ENCODE measurements around the gene SH3BP5.

SH3BP5 gene

DNA sequence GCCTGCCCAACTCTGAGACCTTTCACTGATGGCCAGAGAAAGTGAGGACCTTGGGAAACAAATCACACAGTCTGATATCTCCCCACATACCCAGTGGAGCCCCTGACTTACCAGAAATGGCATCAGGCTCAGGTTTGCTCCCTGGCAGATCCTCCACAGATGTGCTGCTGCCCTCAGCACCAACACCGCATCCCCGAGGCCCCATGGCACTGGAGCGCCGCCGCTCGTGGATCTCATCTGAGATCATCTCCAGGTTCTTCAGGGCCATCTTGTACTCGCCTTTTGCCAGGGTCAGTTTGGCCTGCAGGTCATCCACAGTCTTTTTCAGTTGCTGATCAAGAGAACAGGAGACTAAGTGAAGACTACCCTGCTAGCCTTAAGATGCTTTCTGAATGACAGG is 73.7 kb downstream of the SH3BP5 start:
- in situ Hi-C loops (cut with MboI; ENCODE audit: low sequenced_read_pairs, unreplicated experiment): no loop called here
- TF ChIP-seq, protein P1, sequence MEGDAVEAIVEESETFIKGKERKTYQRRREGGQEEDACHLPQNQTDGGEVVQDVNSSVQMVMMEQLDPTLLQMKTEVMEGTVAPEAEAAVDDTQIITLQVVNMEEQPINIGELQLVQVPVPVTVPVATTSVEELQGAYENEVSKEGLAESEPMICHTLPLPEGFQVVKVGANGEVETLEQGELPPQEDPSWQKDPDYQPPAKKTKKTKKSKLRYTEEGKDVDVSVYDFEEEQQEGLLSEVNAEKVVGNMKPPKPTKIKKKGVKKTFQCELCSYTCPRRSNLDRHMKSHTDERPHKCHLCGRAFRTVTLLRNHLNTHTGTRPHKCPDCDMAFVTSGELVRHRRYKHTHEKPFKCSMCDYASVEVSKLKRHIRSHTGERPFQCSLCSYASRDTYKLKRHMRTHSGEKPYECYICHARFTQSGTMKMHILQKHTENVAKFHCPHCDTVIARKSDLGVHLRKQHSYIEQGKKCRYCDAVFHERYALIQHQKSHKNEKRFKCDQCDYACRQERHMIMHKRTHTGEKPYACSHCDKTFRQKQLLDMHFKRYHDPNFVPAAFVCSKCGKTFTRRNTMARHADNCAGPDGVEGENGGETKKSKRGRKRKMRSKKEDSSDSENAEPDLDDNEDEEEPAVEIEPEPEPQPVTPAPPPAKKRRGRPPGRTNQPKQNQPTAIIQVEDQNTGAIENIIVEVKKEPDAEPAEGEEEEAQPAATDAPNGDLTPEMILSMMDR (IDR thresholded peaks at IDR 0.05; ENCODE audit: borderline replicate concordance, control extremely low read depth, extremely low read depth, insufficient read depth, missing control alignments): no peak
- DNase-seq (ENCODE audit: low spot score): no peak

DNA sequence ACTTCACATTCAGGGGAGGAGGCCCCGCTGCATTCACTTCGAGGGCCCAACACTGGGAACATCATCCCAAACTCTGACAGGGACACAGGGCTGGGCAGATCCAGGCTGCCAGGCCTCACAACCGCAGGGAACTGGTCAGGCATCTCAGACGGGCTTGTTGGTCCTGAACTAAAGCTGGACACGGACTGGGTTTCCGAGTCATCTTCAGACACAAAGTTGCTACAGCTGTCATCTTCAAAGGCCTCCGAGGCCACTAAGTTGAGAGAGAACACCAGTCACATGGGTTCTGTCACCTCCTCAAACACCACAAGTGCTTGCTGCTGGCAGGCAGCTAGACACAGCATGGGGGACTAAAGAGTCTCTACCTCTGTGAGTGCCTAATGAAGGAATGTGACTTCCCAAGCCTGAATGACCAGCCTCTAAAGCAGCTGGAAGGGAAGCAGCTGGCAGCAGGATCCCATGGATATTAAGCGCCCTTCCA is 75.5 kb downstream of the SH3BP5 start:
- TF ChIP-seq, protein P1 (IDR thresholded peaks at IDR 0.05; ENCODE audit: borderline replicate concordance, control extremely low read depth, extremely low read depth, insufficient read depth, missing control alignments): no peak
- DNase-seq (ENCODE audit: low spot score): no peak
- in situ Hi-C loops (cut with MboI; ENCODE audit: low sequenced_read_pairs, unreplicated experiment): no loop called here

DNA sequence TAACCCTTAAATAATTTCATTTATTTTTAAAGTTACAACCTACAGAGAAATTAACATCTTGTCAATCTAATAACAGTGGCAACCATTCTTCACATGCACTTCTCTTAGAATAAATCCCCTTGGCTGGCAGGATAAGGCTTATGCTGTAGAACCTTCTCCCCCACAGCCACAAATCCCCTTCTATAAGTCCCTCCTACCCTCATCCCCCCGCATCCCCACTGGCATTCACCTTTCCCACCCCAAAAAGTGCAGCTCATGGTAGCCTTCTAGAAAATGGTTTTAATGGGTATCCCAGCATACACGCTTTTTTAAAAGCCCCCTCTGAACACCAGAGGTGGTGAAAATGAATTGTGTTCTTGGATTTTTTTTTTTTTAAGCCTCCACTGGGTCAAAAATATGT is 77.2 kb downstream of the SH3BP5 start:
- no peak for DNase-seq (ENCODE audit: low spot score)
- in situ Hi-C loops (cut with MboI; ENCODE audit: low sequenced_read_pairs, unreplicated experiment): no loop called here
- TF ChIP-seq, protein P1 (IDR thresholded peaks at IDR 0.05; ENCODE audit: borderline replicate concordance, control extremely low read depth, extremely low read depth, insufficient read depth, missing control alignments): no peak

DNA sequence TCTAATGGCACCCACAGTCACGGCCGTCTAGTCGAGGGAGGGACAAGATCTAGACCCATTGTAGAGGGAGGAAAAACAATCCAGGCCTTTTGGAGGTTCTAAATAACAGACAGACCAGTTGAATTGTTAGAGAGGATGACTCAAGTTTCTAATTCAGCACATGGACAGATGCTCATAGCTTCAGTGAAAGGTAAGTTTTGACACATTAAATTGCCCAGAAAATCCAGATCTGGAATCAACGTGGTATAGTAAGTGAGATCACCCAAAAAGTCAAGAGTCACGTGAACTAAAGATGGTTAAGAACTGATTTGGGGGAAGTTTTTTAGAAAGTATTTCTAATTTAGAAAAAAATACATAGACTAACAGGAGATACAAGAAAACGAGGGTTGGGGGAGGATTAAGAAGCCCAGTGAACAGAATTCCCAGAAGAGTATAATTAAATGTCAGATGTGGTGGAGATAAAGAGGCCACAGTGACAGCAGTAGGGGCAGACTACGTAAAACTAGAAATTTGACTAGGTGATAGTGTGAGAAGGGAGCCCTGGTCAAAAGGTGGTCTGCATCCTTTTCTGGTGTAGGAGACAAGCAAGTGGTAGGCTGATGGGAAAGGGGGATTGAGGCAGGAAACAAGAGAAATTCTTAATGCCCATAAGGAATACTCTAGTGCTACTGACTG is 79.2 kb downstream of the SH3BP5 start:
- TF ChIP-seq, protein P1 (IDR thresholded peaks at IDR 0.05; ENCODE audit: borderline replicate concordance, control extremely low read depth, extremely low read depth, insufficient read depth, missing control alignments): no peak
- no peak for DNase-seq (ENCODE audit: low spot score)
- in situ Hi-C loops (cut with MboI; ENCODE audit: low sequenced_read_pairs, unreplicated experiment): no loop called here

DNA sequence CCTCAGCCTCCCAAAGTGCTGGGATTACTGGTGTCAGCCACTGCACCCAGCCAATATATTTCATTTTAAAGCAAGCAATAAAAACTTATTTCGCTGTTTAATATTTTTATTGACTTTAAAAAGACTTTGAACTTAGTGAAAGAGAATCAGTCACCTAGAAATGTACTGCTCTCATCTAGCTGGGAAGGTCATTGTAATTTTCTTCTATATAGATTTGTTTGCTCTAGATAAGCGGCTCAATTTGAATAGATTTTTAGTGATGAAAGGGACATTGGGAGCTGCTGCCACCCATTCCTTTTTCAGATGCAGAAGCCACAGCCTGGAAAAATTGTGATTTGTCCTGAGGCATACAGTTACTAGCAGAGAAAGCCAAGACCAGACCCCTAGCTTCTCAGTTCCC is 86.2 kb downstream of the SH3BP5 start:
- in situ Hi-C loops (cut with MboI; ENCODE audit: low sequenced_read_pairs, unreplicated experiment): no loop called here
- DNase-seq (ENCODE audit: low spot score): no peak
- TF ChIP-seq, protein P1 (IDR thresholded peaks at IDR 0.05; ENCODE audit: borderline replicate concordance, control extremely low read depth, extremely low read depth, insufficient read depth, missing control alignments): no peak

DNA sequence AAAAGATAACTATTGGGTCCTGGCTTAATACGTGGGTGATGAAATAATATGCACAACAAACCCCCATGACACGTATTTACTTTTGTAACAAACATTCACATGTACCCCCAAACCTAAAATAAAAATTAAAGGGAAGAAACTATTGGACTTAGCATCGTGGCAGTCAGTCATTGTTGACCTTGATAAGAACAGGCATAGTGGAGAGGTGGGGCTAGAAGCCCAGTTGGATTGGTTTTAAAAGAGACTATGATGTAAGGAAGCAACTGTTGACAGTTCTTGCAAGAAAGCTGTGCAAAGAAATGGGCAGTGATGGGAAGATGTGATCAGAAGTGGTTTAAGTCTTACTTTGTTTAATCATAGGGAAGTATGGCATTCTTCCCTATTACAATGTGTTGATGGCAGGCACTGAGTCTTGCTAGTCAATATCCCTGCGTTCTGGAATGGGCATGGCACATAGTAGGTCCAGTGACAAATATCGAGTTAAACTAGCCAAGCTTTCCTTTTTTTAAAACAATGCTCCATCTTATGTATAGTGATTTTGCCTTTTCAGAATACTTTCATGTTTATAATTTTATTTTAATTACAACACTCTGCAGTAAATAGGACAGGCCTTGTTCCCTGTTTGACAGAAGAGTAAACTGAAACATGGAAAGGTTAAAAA is 88.4 kb downstream of the SH3BP5 start:
- TF ChIP-seq, protein P1 (IDR thresholded peaks at IDR 0.05; ENCODE audit: borderline replicate concordance, control extremely low read depth, extremely low read depth, insufficient read depth, missing control alignments): no peak
- no peak for DNase-seq (ENCODE audit: low spot score)
- in situ Hi-C loops (cut with MboI; ENCODE audit: low sequenced_read_pairs, unreplicated experiment): no loop called here
